ENCODE measurements around the gene PNMA6E.
A peak's percentile ranks its signal among the peaks of the same experiment; 100 is the strongest.
"Not testable (repeated sequence)": the region's sequence is repeated elsewhere in the genome, so short reads cannot be mapped to it uniquely, and the experiment has no call there.

PNMA6E gene

GRCh38 chrX:153408221-153408721 lies 7.1 kb upstream of the PNMA6E start:
- TF ChIP-seq CTCF (IDR thresholded peaks at IDR 0.05; ENCODE audit: low read depth, low read length): no peak
- DNase-seq (ENCODE audit: low read depth in 2 of 2): no peak
- no peak overlapping the region for H3K4me3 ChIP-seq (replicated peaks in 1 of 2; ENCODE audit: low read depth in 2 of 2, low read length in 2 of 2)

GRCh38 chrX:153407736-153408135 lies 6.6 kb upstream of the PNMA6E start:
- TF ChIP-seq CTCF (IDR thresholded peaks at IDR 0.05; ENCODE audit: low read depth, low read length): no peak
- no peak overlapping the region for H3K4me3 ChIP-seq (replicated peaks in 1 of 2; ENCODE audit: low read depth in 2 of 2, low read length in 2 of 2)
- DNase-seq (ENCODE audit: low read depth in 2 of 2): no peak

GRCh38 chrX:153406903-153407302 lies 5.8 kb upstream of the PNMA6E start:
- DNase-seq (ENCODE audit: low read depth in 2 of 2): no peak
- no peak for TF ChIP-seq CTCF (IDR thresholded peaks at IDR 0.05; ENCODE audit: low read depth, low read length)
- no peak overlapping the region for H3K4me3 ChIP-seq (replicated peaks in 1 of 2; ENCODE audit: low read depth in 2 of 2, low read length in 2 of 2)

GRCh38 chrX:153406011-153406410 lies 4.9 kb upstream of the PNMA6E start:
- DNase-seq (ENCODE audit: low read depth in 2 of 2): no peak
- TF ChIP-seq CTCF (IDR thresholded peaks at IDR 0.05; ENCODE audit: low read depth, low read length): no peak
- no peak overlapping the region for H3K4me3 ChIP-seq (replicated peaks in 1 of 2; ENCODE audit: low read depth in 2 of 2, low read length in 2 of 2)

- no peak for DNase-seq (ENCODE audit: low read depth in 2 of 2)
- no peak for TF ChIP-seq CTCF (IDR thresholded peaks at IDR 0.05; ENCODE audit: low read depth, low read length)
- H3K4me3 ChIP-seq (replicated peaks in 1 of 2; ENCODE audit: low read depth in 2 of 2, low read length in 2 of 2): no peak overlapping the region
These were observed 4.3 kb upstream of the PNMA6E start for GRCh38 chrX:153405426-153405825.

- not testable (repeated sequence) for DNase-seq (ENCODE audit: low read depth in 2 of 2)
These were observed 3.2 kb upstream of the PNMA6E start for GRCh38 chrX:153404333-153404732.

GRCh38 chrX:153400146-153401132 lies 711 bp downstream of the PNMA6E start:
- no peak overlapping the region for H3K4me3 ChIP-seq (replicated peaks in 1 of 2; ENCODE audit: low read depth in 2 of 2, low read length in 2 of 2)
- peak; percentile 79 for TF ChIP-seq CTCF (IDR thresholded peaks at IDR 0.05; ENCODE audit: low read depth, low read length)
- DNase-seq (ENCODE audit: low read depth in 2 of 2): peak in 1 of 2 donors; percentile 34

More at GRCh38 chrX:153404333-153404732, 3.2 kb upstream of the PNMA6E start:
- H3K4me3 ChIP-seq (replicated peaks in 1 of 2; ENCODE audit: low read depth in 2 of 2, low read length in 2 of 2): not testable (repeated sequence)

Measured in cardiac fibroblast (primary cell).